ENCODE measurements around the gene SESTD1. TPM values are rescaled to one million over a fixed set of nuclear protein-coding genes. Genes with fewer than 3 reads are reported as not detected.

Gene SESTD1
- total RNA-seq, 4 donors from 2014 or later = 8.0 to 24.1 (median 10.5) TPM

- Histone ChIP-seq H3K4me3 (no peak overlapping the region), H3K27me3 (no peaks in the 10 kb centered on the region), H3K36me3 (peaks cover 19% of the 10 kb centered on the region), H3K4me1 (no peaks in the 10 kb centered on the region), H3K27ac (no peak overlapping the region), H3K9me3 (no peaks in the 10 kb centered on the region)
- TF ChIP-seq CTCF (IDR thresholded peaks at IDR 0.05) (no peak), EP300 (IDR thresholded peaks at IDR 0.05) (no peak), POLR2AphosphoS5 (IDR thresholded peaks at IDR 0.05) (no peak), POLR2A (IDR thresholded peaks at IDR 0.05) (no peak)
- DNase-seq (ENCODE audit: low spot score in 2 of 2) = no peak
- WGBS = 83% methylated on average over 1 of the region's 1 CpG
Observed at GRCh38 chr2:179177694-179178093, 86.9 kb downstream of the SESTD1 start.

- Histone ChIP-seq H3K27ac (no peak overlapping the region), H3K4me1 (no peaks in the 10 kb centered on the region), H3K27me3 (no peaks in the 10 kb centered on the region), H3K9me3 (no peaks in the 10 kb centered on the region), H3K4me3 (no peak overlapping the region), H3K36me3 (peaks cover 11% of the 10 kb centered on the region)
- 100% methylated on average over 1 of the region's 1 CpG for WGBS
- TF ChIP-seq POLR2AphosphoS5 (IDR thresholded peaks at IDR 0.05) (no peak), POLR2A (IDR thresholded peaks at IDR 0.05) (no peak), EP300 (IDR thresholded peaks at IDR 0.05) (no peak), CTCF (IDR thresholded peaks at IDR 0.05) (no peak)
- no peak for DNase-seq (ENCODE audit: low spot score in 2 of 2)
Observed at GRCh38 chr2:179174240-179174639, 90.4 kb downstream of the SESTD1 start.

- Histone ChIP-seq H3K27me3 (no peaks in the 10 kb centered on the region), H3K36me3 (peaks cover 11% of the 10 kb centered on the region), H3K4me1 (no peaks in the 10 kb centered on the region), H3K27ac (no peak overlapping the region), H3K9me3 (no peaks in the 10 kb centered on the region), H3K4me3 (no peak overlapping the region)
- 91% methylated on average over 2 of the region's 2 CpGs for WGBS
- TF ChIP-seq CTCF (IDR thresholded peaks at IDR 0.05) (no peak), POLR2A (IDR thresholded peaks at IDR 0.05) (no peak), POLR2AphosphoS5 (IDR thresholded peaks at IDR 0.05) (no peak), EP300 (IDR thresholded peaks at IDR 0.05) (no peak)
- no peak for DNase-seq (ENCODE audit: low spot score in 2 of 2)
Observed at GRCh38 chr2:179172894-179173293, 91.7 kb downstream of the SESTD1 start.

- H3K4me1 ChIP-seq = no peaks in the 10 kb centered on the region
- no peaks in the 10 kb centered on the region for H3K9me3 ChIP-seq
- H3K27me3 ChIP-seq = no peaks in the 10 kb centered on the region
- TF ChIP-seq CTCF (IDR thresholded peaks at IDR 0.05) = no peak
- no peak for TF ChIP-seq POLR2AphosphoS5 (IDR thresholded peaks at IDR 0.05)
- no peak for TF ChIP-seq POLR2A (IDR thresholded peaks at IDR 0.05)
- TF ChIP-seq EP300 (IDR thresholded peaks at IDR 0.05) = no peak
- H3K27ac ChIP-seq = no peak overlapping the region
- H3K36me3 ChIP-seq = peaks cover 11% of the 10 kb centered on the region
- no peak for DNase-seq (ENCODE audit: low spot score in 2 of 2)
- 94% methylated on average over 1 of the region's 1 CpG for WGBS
- no peak overlapping the region for H3K4me3 ChIP-seq
Observed at GRCh38 chr2:179171371-179171770, 93.3 kb downstream of the SESTD1 start.

- TF ChIP-seq POLR2A (IDR thresholded peaks at IDR 0.05) (no peak), POLR2AphosphoS5 (IDR thresholded peaks at IDR 0.05) (no peak), EP300 (IDR thresholded peaks at IDR 0.05) (no peak), CTCF (IDR thresholded peaks at IDR 0.05) (no peak)
- H3K27ac ChIP-seq = no peak overlapping the region
- H3K9me3 ChIP-seq = no peaks in the 10 kb centered on the region
- 94% methylated on average over 1 of the region's 1 CpG for WGBS
- no peaks in the 10 kb centered on the region for H3K27me3 ChIP-seq
- no peak for DNase-seq (ENCODE audit: low spot score in 2 of 2)
- no peaks in the 10 kb centered on the region for H3K4me1 ChIP-seq
- peaks cover 9% of the 10 kb centered on the region for H3K36me3 ChIP-seq
- H3K4me3 ChIP-seq = no peak overlapping the region
Observed at GRCh38 chr2:179170901-179171300, 93.7 kb downstream of the SESTD1 start.
